ENCODE results near the gene PRDM12. TPM values are rescaled to one million over a fixed set of nuclear protein-coding genes. Genes with fewer than 3 reads are reported as not detected.

Gene PRDM12
- total RNA-seq, 1 experiment from 2014 or later = not detected

DNA sequence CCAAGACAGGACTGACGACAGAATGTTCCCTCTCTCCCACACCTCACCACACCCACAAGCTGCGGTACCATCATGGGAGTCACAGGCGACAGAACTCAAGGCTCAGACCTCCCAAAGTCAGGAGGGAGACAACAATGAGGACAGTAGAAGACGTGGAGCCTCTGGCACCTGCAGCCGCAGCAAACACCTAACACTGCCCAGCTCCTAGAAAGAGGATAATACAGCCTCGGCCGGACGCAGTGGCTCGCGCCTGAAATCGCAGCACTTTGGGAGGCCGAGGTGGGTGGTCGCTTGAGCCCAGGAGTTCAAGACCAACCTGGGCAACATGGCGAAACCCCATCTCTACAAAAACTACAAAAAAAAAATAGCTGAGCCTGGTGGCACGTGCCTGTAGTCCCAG lies 13.2 kb upstream of the PRDM12 start:
- no peak overlapping the region for H3K4ac ChIP-seq (ENCODE audit: low read depth, low read length)
- no CpG with 5 or more reads among the region's 15 CpGs for WGBS (ENCODE audit: extremely low coverage, insufficient read length, low lambda C conversion rate)
- DNase-seq = no peak
- no peak overlapping the region for H2BK120ac ChIP-seq (ENCODE audit: low read depth, low read length, poor library complexity, severe bottlenecking)
- H3T11ph ChIP-seq (ENCODE audit: low read length) = no peak overlapping the region
- H2BK20ac ChIP-seq (ENCODE audit: low read depth, low read length, poor library complexity, severe bottlenecking) = no peak overlapping the region
- no peaks in the 10 kb centered on the region for H3K9me3 Mint-ChIP-seq
- H3K79me2 ChIP-seq (ENCODE audit: insufficient read depth, low read length) = no peaks in the 10 kb centered on the region
- H3K4me2 ChIP-seq (ENCODE audit: insufficient read depth, insufficient read length, low read length) = no peak overlapping the region
- no peaks in the 10 kb centered on the region for H3K23me2 ChIP-seq (ENCODE audit: insufficient read length, low read depth, low read length, poor library complexity, severe bottlenecking)
- H3K18ac ChIP-seq (ENCODE audit: insufficient read length, low read depth, low read length) = no peak overlapping the region
- no peaks in the 10 kb centered on the region for H3K9me3 ChIP-seq (ENCODE audit: control insufficient read depth, low read depth, low read length)
- H2BK15ac ChIP-seq (ENCODE audit: low read depth, low read length) = no peak overlapping the region
- no peak overlapping the region for H3K9ac ChIP-seq (ENCODE audit: extremely low read depth, insufficient read length, low read length)
- H2BK5ac ChIP-seq (ENCODE audit: insufficient read length, low read length) = no peak overlapping the region
- H3K23ac ChIP-seq (ENCODE audit: insufficient read length, low read depth, low read length) = no peak overlapping the region
- peaks cover 1% of the 10 kb centered on the region; the same call in 1 of the 2 replicates for H3K27me3 ChIP-seq (ENCODE audit: insufficient read depth, low read length)
- H3K79me1 ChIP-seq (ENCODE audit: insufficient read depth, low read depth, low read length, poor library complexity, severe bottlenecking) = no peaks in the 10 kb centered on the region
- H2BK12ac ChIP-seq (ENCODE audit: insufficient read length, low read depth, low read length) = no peak overlapping the region
- no peak overlapping the region for H2AFZ ChIP-seq (ENCODE audit: low read length)
- no peak overlapping the region for H2AK5ac ChIP-seq (ENCODE audit: insufficient read length, low read length)
- H4K91ac ChIP-seq (ENCODE audit: insufficient read length, low read depth, low read length) = no peak overlapping the region
- H3K27ac ChIP-seq (ENCODE audit: insufficient read length, low read depth, low read length) = no peak overlapping the region
- no peak overlapping the region for H4K8ac ChIP-seq (replicated peaks; ENCODE audit: insufficient read length, low read depth, low read length)
- H3K27ac Mint-ChIP-seq = no peak overlapping the region
- no peak overlapping the region for H3K4me3 Mint-ChIP-seq
- no peaks in the 10 kb centered on the region for H3K4me1 Mint-ChIP-seq
- no peaks in the 10 kb centered on the region for H3K4me1 ChIP-seq (ENCODE audit: insufficient read depth, low read length)
- H3K27me3 Mint-ChIP-seq (ENCODE audit: low read depth) = peaks cover 67% of the 10 kb centered on the region
- H3K36me3 Mint-ChIP-seq (ENCODE audit: insufficient read depth in 1 of 3, low read depth in 3 of 3) = no peaks in the 10 kb centered on the region
- TF ChIP-seq CTCF (conservative IDR thresholded peaks at IDR 0.05) = no peak
- no peak overlapping the region for H3K56ac ChIP-seq (ENCODE audit: insufficient read length, low read depth, low read length)
- no peak overlapping the region for H4K5ac ChIP-seq (ENCODE audit: insufficient read length, low read depth, low read length)
- no peak overlapping the region for H3K14ac ChIP-seq (ENCODE audit: insufficient read depth, low read length)
- H4K20me1 ChIP-seq (ENCODE audit: control insufficient read depth, insufficient read depth, insufficient read length) = no peaks in the 10 kb centered on the region
